WTC11 (cell line): ENCODE measurements around the gene MYOG. TPM values are rescaled to one million over a fixed set of nuclear protein-coding genes. Genes with fewer than 3 reads are reported as not detected.

Source experiments
- ATAC-seq: fragments of 200-7000 bp; cut with Tn5 transposase; 2 replicates; pipeline ENCODE4 v1.10.0; 2021; ENCODE audit warnings: mild to moderate bottlenecking, moderate library complexity
- CTCF ChIA-PET: fragments of 300-600 bp; sonication (Branson Sonifier 250); formaldehyde crosslinking; loops from one replicate; lab custom pipeline; 2021; ENCODE audit warnings: antibody characterized with exemption; lab: Charles Lee
- POLR2A ChIA-PET: fragments of 350-600 bp; sonication (Branson Sonifier 250); formaldehyde crosslinking; loops from one replicate; lab custom pipeline; 2021; ENCODE audit warnings: antibody characterized with exemption; lab: Charles Lee
- DNase-seq: peaks from one replicate; pipeline ENCODE4 v3.0.0; 2021; ENCODE audit warnings: low spot score
- H3K27ac Mint-ChIP-seq: 2 replicates; pipeline ENCODE4 v1.8.0; 2021; ENCODE audit warnings: mixed read lengths
- H3K27me3 Mint-ChIP-seq: 2 replicates; pipeline ENCODE4 v1.8.0; 2021; ENCODE audit warnings: low read depth, mild to moderate bottlenecking, moderate library complexity, mixed read lengths
- H3K36me3 Mint-ChIP-seq: 2 replicates; pipeline ENCODE4 v1.8.0; 2021; ENCODE audit warnings: mixed read lengths
- H3K4me1 Mint-ChIP-seq: 2 replicates; pipeline ENCODE4 v1.8.0; 2022; ENCODE audit warnings: mixed read lengths
- H3K4me3 Mint-ChIP-seq: 2 replicates; pipeline ENCODE4 v1.8.0; 2021; ENCODE audit warnings: mild to moderate bottlenecking, moderate library complexity, mixed read lengths
- H3K9me3 Mint-ChIP-seq: 2 replicates; pipeline ENCODE4 v1.8.0; 2021; ENCODE audit warnings: mixed read lengths
- ARID4B ChIP-seq: sonication (generic); formaldehyde crosslinking; IDR thresholded peaks from 2 replicates; pipeline ENCODE4 v1.8.0; 2023; ENCODE audit warnings: missing genetic modification reagents, mild to moderate bottlenecking, borderline replicate concordance
- ATF6 ChIP-seq: sonication (generic); formaldehyde crosslinking; IDR thresholded peaks from 2 replicates; pipeline ENCODE4 v1.8.1; 2023; ENCODE audit warnings: mild to moderate bottlenecking, missing genetic modification reagents
- E2F1 ChIP-seq: sonication (generic); formaldehyde crosslinking; IDR thresholded peaks from 2 replicates; pipeline ENCODE4 v1.8.0; 2022; ENCODE audit warnings: mild to moderate bottlenecking, missing genetic modification reagents
- EMX1 ChIP-seq: fragments of 250-450 bp; sonication (Bioruptor Pico); IDR thresholded peaks from 2 replicates; pipeline ENCODE4 v1.8.0; 2021; ENCODE audit warnings: mild to moderate bottlenecking
- FOXJ3 ChIP-seq: sonication (generic); formaldehyde crosslinking; IDR thresholded peaks from 2 replicates; pipeline ENCODE4 v1.9.0; 2021; ENCODE audit warnings: missing genetic modification reagents, mild to moderate bottlenecking, borderline replicate concordance
- FOXK1 ChIP-seq: sonication (generic); formaldehyde crosslinking; IDR thresholded peaks from 2 replicates; pipeline ENCODE4 v1.8.0; 2022; ENCODE audit warnings: mild to moderate bottlenecking, moderate library complexity, missing genetic modification reagents
- FOXP1 ChIP-seq: sonication (generic); formaldehyde crosslinking; IDR thresholded peaks from 2 replicates; pipeline ENCODE4 v1.8.0; 2022; ENCODE audit warnings: missing genetic modification reagents, mild to moderate bottlenecking, moderate library complexity, borderline replicate concordance
- GABPB1 ChIP-seq: sonication (generic); formaldehyde crosslinking; IDR thresholded peaks from 2 replicates; pipeline ENCODE4 v1.8.1; 2023; ENCODE audit warnings: mild to moderate bottlenecking, missing genetic modification reagents
- JUN ChIP-seq: sonication (generic); formaldehyde crosslinking; IDR thresholded peaks from 2 replicates; pipeline ENCODE4 v1.8.0; 2023; ENCODE audit warnings: mild to moderate bottlenecking, missing genetic modification reagents
- NFE2L1 ChIP-seq: sonication (generic); formaldehyde crosslinking; IDR thresholded peaks from 2 replicates; pipeline ENCODE4 v1.8.1; 2023; ENCODE audit warnings: missing genetic modification reagents
- PREB ChIP-seq: sonication (generic); formaldehyde crosslinking; IDR thresholded peaks from 2 replicates; pipeline ENCODE4 v1.8.1; 2022; ENCODE audit warnings: mild to moderate bottlenecking, missing genetic modification reagents, moderate library complexity, borderline replicate concordance
- SMAD4 ChIP-seq: sonication (generic); formaldehyde crosslinking; IDR thresholded peaks from 2 replicates; pipeline ENCODE4 v1.8.0; 2022; ENCODE audit warnings: mild to moderate bottlenecking, missing genetic modification reagents
- STAT6 ChIP-seq: sonication (generic); formaldehyde crosslinking; conservative IDR thresholded peaks from 2 replicates; pipeline ENCODE4 v1.8.1; 2023; ENCODE audit warnings: mild to moderate bottlenecking, low read depth, missing genetic modification reagents, moderate library complexity
- TCF7 ChIP-seq: sonication (generic); formaldehyde crosslinking; IDR thresholded peaks from 2 replicates; pipeline ENCODE4 v1.8.0; 2022; ENCODE audit warnings: mild to moderate bottlenecking, low read depth, missing genetic modification reagents, moderate library complexity
- TEAD4 ChIP-seq: sonication (generic); formaldehyde crosslinking; IDR thresholded peaks from 2 replicates; pipeline ENCODE4 v1.8.0; 2022; ENCODE audit warnings: mild to moderate bottlenecking, missing genetic modification reagents
- ZNF121 ChIP-seq: sonication (generic); formaldehyde crosslinking; IDR thresholded peaks from 2 replicates; pipeline ENCODE4 v1.8.0; 2023; ENCODE audit warnings: missing genetic modification reagents
- ZNF232 ChIP-seq: sonication (generic); formaldehyde crosslinking; IDR thresholded peaks from 2 replicates; pipeline ENCODE4 v1.8.0; 2022; ENCODE audit warnings: mild to moderate bottlenecking, missing genetic modification reagents
- ZSCAN18 ChIP-seq: fragments of 250-450 bp; sonication (Bioruptor Pico); IDR thresholded peaks from 2 replicates; pipeline ENCODE4 v2.1.2; 2022; ENCODE audit warnings: mild to moderate bottlenecking, moderate library complexity
- total RNA-seq: library from RNA; stranded (reverse); gene quantifications from 3 replicates; pipeline ENCODE4 v1.2.3, GENCODE V29; 2021

MYOG gene
- total RNA-seq, 1 experiment from 2014 or later = not detected

GRCh38 chr1:203130358-203130985 lies 44.7 kb upstream of the MYOG start:
- H3K9me3 Mint-ChIP-seq = no peaks in the 10 kb centered on the region
- H3K36me3 Mint-ChIP-seq = no peaks in the 10 kb centered on the region
- ChIA-PET CTCF (interaction anchor here (1.0 to 11.1 kb wide), 7 partner anchors 12 to 213 kb away, joined by 3 to 190 read pairs (median 128); no protein-coding TSS in a partner anchor), POLR2A (no interaction called here)
- ATAC-seq (no peak), DNase-seq (no peak)
- TF ChIP-seq FOXP1 (CRISPR knock-in tag) = no peak
- no peak for TF ChIP-seq E2F1 (CRISPR knock-in tag)
- TF ChIP-seq STAT6 = no peak
- peaks cover 38% of the 10 kb centered on the region for H3K4me1 Mint-ChIP-seq
- H3K27me3 Mint-ChIP-seq = peaks cover 37% of the 10 kb centered on the region
- no peak overlapping the region for H3K27ac Mint-ChIP-seq
- no peak overlapping the region for H3K4me3 Mint-ChIP-seq

- no peak for TF ChIP-seq PREB (CRISPR knock-in tag)
- no peak for TF ChIP-seq NFE2L1 (CRISPR knock-in tag)
- TF ChIP-seq ATF6 (CRISPR knock-in tag) = no peak
- no peak for TF ChIP-seq SMAD4 (CRISPR knock-in tag)
- no peak for TF ChIP-seq JUN (CRISPR knock-in tag)
- TF ChIP-seq FOXK1 (CRISPR knock-in tag) = no peak
- TF ChIP-seq TEAD4 (CRISPR knock-in tag) = no peak
- no peak for TF ChIP-seq EMX1
- no peak for TF ChIP-seq ZNF121 (CRISPR knock-in tag)
- TF ChIP-seq ZSCAN18 (CRISPR knock-in tag) = no peak
- no peak for TF ChIP-seq TCF7
- no peak for TF ChIP-seq FOXJ3
- TF ChIP-seq GABPB1 (CRISPR knock-in tag) = no peak
- no peak for TF ChIP-seq ARID4B (CRISPR knock-in tag)
- no peak for TF ChIP-seq ZNF232 (CRISPR knock-in tag)
- H3K36me3 Mint-ChIP-seq = no peaks in the 10 kb centered on the region
- no peak overlapping the region for H3K27ac Mint-ChIP-seq
- peaks cover 38% of the 10 kb centered on the region for H3K4me1 Mint-ChIP-seq
- ChIA-PET POLR2A (interaction anchor here (1.2 kb wide), 1 partner anchor 12 kb away, joined by 3 read pairs; no protein-coding TSS in a partner anchor), CTCF (interaction anchor here (4.4 to 11.1 kb wide), 8 partner anchors 11 to 138 kb away, joined by 25 to 190 read pairs (median 110); partner anchors contain the start of gene MYOG)
- ATAC-seq (no peak), DNase-seq (no peak)
- no peaks in the 10 kb centered on the region for H3K9me3 Mint-ChIP-seq
- peaks cover 37% of the 10 kb centered on the region for H3K27me3 Mint-ChIP-seq
- peak overlapping the region; percentile 67; the same call in 1 of the 2 replicates for H3K4me3 Mint-ChIP-seq
Measured at GRCh38 chr1:203129501-203130231, 43.9 kb upstream of the MYOG start.
